IMR-90 (cell line): ENCODE measurements around the gene CDK14. TPM values are rescaled to one million over a fixed set of nuclear protein-coding genes. Genes with fewer than 3 reads are reported as not detected.
A peak's percentile ranks its signal among the peaks of the same experiment; 100 is the strongest.

Experiments used
- ATAC-seq: fragments of 200-7000 bp; cut with Tn5 transposase; 2 replicates; pipeline ENCODE4 v1.9.1; 2020; ENCODE audit warnings: low read depth, mild to moderate bottlenecking, moderate library complexity
- BruUV-seq: library from RNA; stranded (reverse); fragments of 400-500 nt; replicated peaks from 2 replicates; lab custom pipeline; 2021; lab: Mats Ljungman, UMichigan
- CTCF ChIA-PET: fragments of 300-600 bp; formaldehyde crosslinking; extraction: SDS; loops from one replicate; lab custom pipeline; 2021; ENCODE audit warnings: antibody characterized with exemption; lab: Yijun Ruan, JAX
- POLR2A ChIA-PET: fragments of 300-600 bp; sonication (Branson Sonifier 250); formaldehyde crosslinking; loops from one replicate; lab custom pipeline; 2022; ENCODE audit warnings: antibody characterized with exemption; ENCODE audit not compliant: unreplicated experiment; lab: Charles Lee
- DNase-seq: peaks from one replicate; pipeline ENCODE4 v3.0.0; 2013
- H2AFZ ChIP-seq: replicated peaks from 2 replicates; pipeline ENCODE3; 2013; ENCODE audit warnings: low read length, mild to moderate bottlenecking; ENCODE audit not compliant: poor library complexity
- H2AK5ac ChIP-seq: 2 replicates; pipeline ENCODE4 v1.6.1; 2013; ENCODE audit warnings: low read depth, low read length, inconsistent platforms
- H2AK9ac ChIP-seq: replicated peaks from 2 replicates; pipeline ENCODE3; 2013; ENCODE audit warnings: mild to moderate bottlenecking, low read depth, low read length, moderate library complexity; ENCODE audit not compliant: poor library complexity
- H2BK120ac ChIP-seq: 2 replicates; pipeline ENCODE4 v1.6.1; 2013; ENCODE audit warnings: low read depth, low read length, inconsistent platforms
- H2BK15ac ChIP-seq: 3 replicates; pipeline ENCODE4 v1.6.1; 2013; ENCODE audit warnings: low read depth, low read length, inconsistent platforms
- H2BK20ac ChIP-seq: 2 replicates; pipeline ENCODE4 v1.6.1; 2013; ENCODE audit warnings: low read depth, mild to moderate bottlenecking, inconsistent platforms, low read length, moderate library complexity
- H2BK5ac ChIP-seq: 2 replicates; pipeline ENCODE4 v1.6.1; 2013; ENCODE audit warnings: mild to moderate bottlenecking, low read depth, low read length, inconsistent platforms; ENCODE audit not compliant: poor library complexity, severe bottlenecking
- H3K14ac ChIP-seq: replicated peaks from 2 replicates; pipeline ENCODE4 v1.6.1; 2013; ENCODE audit warnings: low read depth, low read length, inconsistent platforms
- H3K18ac ChIP-seq: 2 replicates; pipeline ENCODE4 v1.6.1; 2013; ENCODE audit warnings: low read depth, low read length, control low read depth
- H3K23ac ChIP-seq: 2 replicates; pipeline ENCODE4 v1.6.1; 2013; ENCODE audit warnings: low read depth, low read length, inconsistent platforms
- H3K27ac ChIP-seq: 2 replicates; pipeline ENCODE4 v1.5.1; 2013; ENCODE audit warnings: mild to moderate bottlenecking, control low read depth, low read length; ENCODE audit not compliant: insufficient read depth
- H3K27me3 ChIP-seq: 2 replicates; pipeline ENCODE4 v1.6.1; 2013; ENCODE audit warnings: low read length; ENCODE audit not compliant: control insufficient read depth, insufficient read depth
- H3K36me3 ChIP-seq: 2 replicates; pipeline ENCODE4 v1.6.1; 2013; ENCODE audit warnings: low read length, mixed read lengths; ENCODE audit not compliant: control insufficient read depth, insufficient read depth
- H3K4ac ChIP-seq: 2 replicates; pipeline ENCODE4 v1.6.1; 2013; ENCODE audit warnings: low read depth, low read length, inconsistent platforms
- H3K4me1 ChIP-seq: 2 replicates; pipeline ENCODE4 v1.6.1; 2013; ENCODE audit warnings: low read length, mixed read lengths; ENCODE audit not compliant: control insufficient read depth, insufficient read depth
- H3K4me2 ChIP-seq: 2 replicates; pipeline ENCODE4 v1.6.1; 2013; ENCODE audit warnings: low read depth, mild to moderate bottlenecking, control low read depth, low read length, moderate library complexity
- H3K4me3 ChIP-seq: 2 replicates; pipeline ENCODE4 v1.5.1; 2013; ENCODE audit warnings: low read depth, mild to moderate bottlenecking, control low read depth, low read length, moderate library complexity; ENCODE audit not compliant: insufficient read depth
- H3K56ac ChIP-seq: 2 replicates; pipeline ENCODE4 v1.6.1; 2013; ENCODE audit warnings: low read length, inconsistent platforms; ENCODE audit not compliant: insufficient read depth; ENCODE audit errors: extremely low read depth
- H3K79me1 ChIP-seq, 2 experiments: 2 replicates each; pipeline ENCODE4 v1.6.1; 2013; ENCODE audit warnings: low read length in 2 of 2, inconsistent platforms in 1 of 2, low read depth in 1 of 2
- H3K9ac ChIP-seq: 2 replicates; pipeline ENCODE4 v1.6.1; 2013; ENCODE audit warnings: low read depth, low read length, control low read depth
- H3K9me1 ChIP-seq: 2 replicates; pipeline ENCODE4 v1.6.1; 2013; ENCODE audit warnings: low read length, inconsistent platforms; ENCODE audit not compliant: insufficient read depth
- H3K9me3 ChIP-seq: 2 replicates; pipeline ENCODE4 v1.6.1; 2013; ENCODE audit warnings: low read length; ENCODE audit not compliant: control insufficient read depth, insufficient read depth
- H4K20me1 ChIP-seq: 2 replicates; pipeline ENCODE4 v1.6.1; 2013; ENCODE audit warnings: low read length, inconsistent platforms; ENCODE audit not compliant: insufficient read depth
- H4K5ac ChIP-seq: 2 replicates; pipeline ENCODE4 v1.6.1; 2013; ENCODE audit warnings: mild to moderate bottlenecking, low read depth, low read length, control low read depth
- H4K8ac ChIP-seq, 2 experiments: 2 replicates each; pipeline ENCODE4 v1.6.1; 2013; ENCODE audit warnings: low read depth in 2 of 2, low read length in 2 of 2, control low read depth in 1 of 2, inconsistent platforms in 1 of 2
- H4K91ac ChIP-seq: 2 replicates; pipeline ENCODE4 v1.6.1; 2013; ENCODE audit warnings: low read depth, low read length, inconsistent platforms; ENCODE audit not compliant: insufficient read depth
- CTCF ChIP-seq: conservative IDR thresholded peaks from 2 replicates; pipeline ENCODE4 v1.5.1; 2012; ENCODE audit warnings: mild to moderate bottlenecking, low read depth, low read length, improper control_type of control experiment
- MAZ ChIP-seq: IDR thresholded peaks from 2 replicates; pipeline ENCODE4 v1.6.1; 2012; ENCODE audit warnings: low read depth, mild to moderate bottlenecking, low read length, improper control_type of control experiment, moderate library complexity, borderline replicate concordance
- RFX5 ChIP-seq: IDR thresholded peaks from 2 replicates; pipeline ENCODE4 v1.8.0; 2012; ENCODE audit warnings: low read depth, mild to moderate bottlenecking, low read length, moderate library complexity
- WGBS, 2 experiments: methylation state at CpG; one replicate each; pipeline versions ENCODE4 v1.1.5 to v1.1.7; 2013; ENCODE audit warnings: missing lambda C conversion rate in 2 of 2; ENCODE audit not compliant: insufficient read length in 1 of 2; ENCODE audit errors: extremely low coverage in 2 of 2; 5-methylcytosine and 5-hydroxymethylcytosine counted together
- dilution Hi-C: fragments of 300-500 bp; cut with HindIII; formaldehyde crosslinking; loops from one replicate; pipeline ENCODE4 v1.14.3; 2018; ENCODE audit warnings: low sequenced_read_pairs; ENCODE audit not compliant: unreplicated experiment
- in situ Hi-C: fragments of 300-500 bp; cut with MboI; formaldehyde crosslinking; loops from 3 replicates; pipeline ENCODE4 v1.14.3; 2019; ENCODE audit warnings: low sequenced_read_pairs, inconsistent platforms, mixed read lengths
- intact Hi-C: fragments of 100-400 bp; cut with micrococcal nuclease; formaldehyde crosslinking; loops from 2 replicates; pipeline ENCODE4 v1.10.0; 2022
- polyA plus RNA-seq, 3 experiments: library from polyadenylated mRNA; depleted of rRNA; stranded (reverse); fragments of >200 nt; gene quantifications; 2 replicates each; pipeline ENCODE4 v1.2.3, GENCODE V29; 2012; ENCODE audit warnings: low replicate concordance in 1 of 3
- total RNA-seq: library from RNA; depleted of rRNA; stranded (reverse); fragments of >200 nt; gene quantifications from 2 replicates; pipeline ENCODE4 v1.2.3, GENCODE V29; 2012

Gene CDK14
- total and polyA plus RNA-seq, 2 of the 4 experiments (the other 2 are of a cell fraction) = 10.1 to 29.6 TPM

DNA sequence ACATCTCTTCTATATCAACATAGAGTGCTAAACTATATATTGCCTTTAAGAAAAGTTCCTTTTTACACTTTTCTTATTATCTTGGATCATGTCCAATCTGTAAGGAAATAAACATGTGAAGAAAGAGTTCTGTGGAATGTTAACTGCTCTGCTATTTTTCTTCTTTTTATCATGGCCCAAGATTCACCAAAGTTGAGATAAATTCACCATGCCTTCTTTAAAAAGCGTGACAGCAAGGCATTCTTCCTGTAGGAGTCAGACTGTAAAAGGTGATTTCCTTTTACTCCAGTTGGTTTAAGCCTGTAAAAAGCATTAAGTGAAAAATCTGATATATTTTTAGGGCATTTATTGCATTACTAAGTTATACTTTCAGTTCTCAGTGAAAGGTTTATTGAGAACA lies 502.4 kb downstream of the CDK14 start:
- no peak overlapping the region for H3K27ac ChIP-seq
- dilution Hi-C loops = no loop called here

More for the DNA sequence above, 502.4 kb downstream of the CDK14 start:
- Histone ChIP-seq H2BK120ac (no peak overlapping the region), H3K9ac (no peak overlapping the region), H3K4me3 (no peak overlapping the region), H3K23ac (no peak overlapping the region), H4K5ac (no peak overlapping the region), H2BK15ac (no peak overlapping the region), H3K9me3 (no peaks in the 10 kb centered on the region), H3K4me2 (peak overlapping the region; percentile 1; the same call in 1 of the 2 replicates), H3K56ac (no peak overlapping the region), H3K79me1 (no peaks in the 10 kb centered on the region; a peak in 1 of 4 replicates), H2AK9ac (no peak overlapping the region), H4K91ac (no peak overlapping the region), H3K9me1 (peaks cover 3% of the 10 kb centered on the region; the same call in 1 of the 2 replicates), H2BK20ac (no peak overlapping the region), H4K20me1 (no peaks in the 10 kb centered on the region), H4K8ac (no peak overlapping the region), H3K27me3 (no peaks in the 10 kb centered on the region), H2AK5ac (no peak overlapping the region), H3K36me3 (no peaks in the 10 kb centered on the region), H3K14ac (no peak overlapping the region), H3K18ac (no peak overlapping the region), H3K4ac (no peak overlapping the region), H2BK5ac (no peak overlapping the region), H3K4me1 (peaks cover 2% of the 10 kb centered on the region; the same call in 1 of the 2 replicates), H2AFZ (no peak overlapping the region)
- intact Hi-C loops (no loop called here), in situ Hi-C loops (loop anchor here (25.0 kb wide), 1 partner anchor 514 kb away; no protein-coding TSS in a partner anchor)
- TF ChIP-seq MAZ = no peak
- no peak for TF ChIP-seq RFX5
- TF ChIP-seq CTCF = no peak
- no CpG with 5 or more reads among the region's 1 CpG for whole genome bisulfite sequencing, 2 experiments
- DNase-seq = peak; percentile 29
- ChIA-PET CTCF (interaction anchor here (0.6 kb wide), 1 partner anchor 9 kb away, joined by 4 read pairs; no protein-coding TSS in a partner anchor), POLR2A (no interaction called here)
- peak; percentile 32; the same call in 1 of the 2 replicates for ATAC-seq
- BruUV-seq = no TSS peak
